HG03378 (cell line): ENCODE measurements around the gene MRTO4.

Experiments used
- ATAC-seq: cut with Tn5 transposase; IDR thresholded peaks from one replicate; pipeline ENCODE4 v1.9.1; 2021; ENCODE audit warnings: mild to moderate bottlenecking, moderate library complexity; ENCODE audit not compliant: unreplicated experiment

The MRTO4 gene

GRCh38 chr1:19308509-19308907 lies 56.9 kb downstream of the MRTO4 start:
- no peak for ATAC-seq

- no peak for ATAC-seq
Observed at GRCh38 chr1:19309123-19309813, 57.7 kb downstream of the MRTO4 start.
